HepG2 (cell line): Measurements from ENCODE around the gene CEP89. TPM values are rescaled to one million over a fixed set of nuclear protein-coding genes. Genes with fewer than 3 reads are reported as not detected.

Source experiments
- ATAC-seq: fragments of 200-7000 bp; cut with Tn5 transposase; 3 replicates; pipeline ENCODE4 v1.9.1; 2020; ENCODE audit warnings: mild to moderate bottlenecking, moderate library complexity
- Bru-seq: library from RNA; stranded (reverse); fragments of 400-500 nt; gene quantifications from one replicate; lab custom pipeline; 2021; lab: Mats Ljungman, UMichigan
- BruChase-seq, 2 experiments: library from RNA; stranded (reverse); fragments of 400-500 nt; gene quantifications; one replicate each; lab custom pipeline; 2021; lab: Mats Ljungman, UMichigan
- BruUV-seq: library from RNA; stranded (reverse); fragments of 400-500 nt; replicated peaks from 2 replicates; lab custom pipeline; 2021; lab: Mats Ljungman, UMichigan
- CTCF ChIA-PET: fragments of 300-600 bp; formaldehyde crosslinking; extraction: SDS; loops from one replicate; lab custom pipeline; 2021; ENCODE audit warnings: low total read pairs, inconsistent platforms, low intra/inter-chr PET ratio; lab: Yijun Ruan, JAX
- POLR2A ChIA-PET: fragments of 350-600 bp; sonication (Branson Sonifier 250); formaldehyde crosslinking; loops from one replicate; lab custom pipeline; 2020; ENCODE audit warnings: antibody characterized with exemption, inconsistent platforms; lab: Yijun Ruan, JAX
- DNase-seq: peaks from one replicate; pipeline ENCODE4 v3.0.0-alpha.2; 2015; ENCODE audit warnings: low spot score
- FAIRE-seq: peaks from 3 replicates; lab custom pipeline; 2011; peaks lifted over from hg19 to GRCh38; lab: Jason Lieb, UNC
- H2AFZ ChIP-seq: one replicate; pipeline ENCODE4 v1.6.1; 2011; ENCODE audit warnings: low read length, inconsistent platforms
- H3K27ac ChIP-seq: fragments of 300-600 bp; 3 replicates; pipeline ENCODE4 v1.8.0; 2011; ENCODE audit warnings: mixed run types, mild to moderate bottlenecking, mixed read lengths, low read length, inconsistent platforms; ENCODE audit not compliant: insufficient read depth; ENCODE audit errors: extremely low read length
- H3K27me3 ChIP-seq, 2 experiments: fragments of 200-600 bp in 1 of 2; 2 replicates in 1 of 2; 3 replicates in 1 of 2; pipeline versions ENCODE4 v1.6.0 to v1.8.0; 2011; ENCODE audit warnings: low read length in 2 of 2, mild to moderate bottlenecking in 2 of 2, moderate library complexity in 2 of 2, inconsistent platforms in 1 of 2; ENCODE audit not compliant: insufficient read depth in 2 of 2, control insufficient read depth in 1 of 2
- H3K36me3 ChIP-seq, 2 experiments: fragments of 200-600 bp in 1 of 2; replicated peaks in 1 of 2; 2 replicates in 1 of 2; 3 replicates in 1 of 2; pipeline versions ENCODE4 v1.5.1 to v1.8.0; 2011; ENCODE audit warnings: low read length in 2 of 2, inconsistent platforms in 1 of 2; ENCODE audit not compliant: insufficient read depth in 2 of 2, control insufficient read depth in 1 of 2
- H3K4me1 ChIP-seq: 2 replicates; pipeline ENCODE4 v1.5.1; 2012; ENCODE audit warnings: low read length, inconsistent platforms; ENCODE audit not compliant: insufficient read depth
- H3K4me2 ChIP-seq: 2 replicates; pipeline ENCODE4 v1.6.0; 2011; ENCODE audit warnings: low read depth, low read length, inconsistent platforms
- H3K4me3 ChIP-seq, 3 experiments: fragments of 200-600 bp in 1 of 3; sonication (generic), shearing (Covaris generic) in 1 of 3; replicated peaks in 1 of 3; 2 replicates each; pipeline ENCODE4 v1.5.1; 2011 to 2016; ENCODE audit warnings: low read length in 3 of 3, inconsistent platforms in 2 of 3, low read depth in 2 of 3, mild to moderate bottlenecking in 2 of 3, control low read depth in 1 of 3, mixed read lengths in 1 of 3; ENCODE audit not compliant: insufficient read depth in 1 of 3
- H3K79me2 ChIP-seq: one replicate; pipeline ENCODE4 v1.6.1; 2011; ENCODE audit warnings: low read length, inconsistent platforms; ENCODE audit not compliant: insufficient read depth
- H3K9ac ChIP-seq: 2 replicates; pipeline ENCODE4 v1.6.0; 2011; ENCODE audit warnings: mild to moderate bottlenecking, low read depth, low read length, inconsistent platforms; ENCODE audit not compliant: insufficient read depth
- H3K9me3 ChIP-seq: 2 replicates; pipeline ENCODE4 v1.5.1; 2012; ENCODE audit warnings: mild to moderate bottlenecking, low read length
- H4K20me1 ChIP-seq: 2 replicates; pipeline ENCODE4 v1.6.0; 2011; ENCODE audit warnings: inconsistent platforms, mild to moderate bottlenecking, low read length, moderate library complexity; ENCODE audit not compliant: insufficient read depth
- ELF1 ChIP-seq: sonication (generic); formaldehyde crosslinking; IDR thresholded peaks from 2 replicates; pipeline ENCODE4 v1.4.0; 2020; ENCODE audit warnings: missing genetic modification reagents
- RNF2 ChIP-seq: fragments of 450-650 bp; conservative IDR thresholded peaks from 2 replicates; pipeline ENCODE4 v1.6.1; 2016; ENCODE audit warnings: low read depth
- TCF12 ChIP-seq, 2 experiments: fragments of 450-650 bp in 1 of 2; sonication (generic) in 1 of 2; formaldehyde crosslinking in 1 of 2; IDR thresholded peaks; 2 replicates each; pipeline versions ENCODE4 v1.6.1 to v1.8.0; 2017 to 2022; ENCODE audit warnings: antibody characterized with exemption in 1 of 2, mild to moderate bottlenecking in 1 of 2, missing genetic modification reagents in 1 of 2, moderate library complexity in 1 of 2
- ZNF362 ChIP-seq: sonication (generic); formaldehyde crosslinking; IDR thresholded peaks from 2 replicates; pipeline ENCODE4 v1.4.0; 2020; ENCODE audit warnings: missing genetic modification reagents, mild to moderate bottlenecking, borderline replicate concordance
- WGBS: methylation state at CpG from one replicate; pipeline ENCODE4 v1.1.6; 2017; ENCODE audit warnings: low lambda C conversion rate; 5-methylcytosine and 5-hydroxymethylcytosine counted together
- in situ Hi-C: cut with HindIII; loops from 2 replicates; pipeline ENCODE4 v1.10.0; 2017; ENCODE audit warnings: low pct_unique_long_range_greater_than_20kb; ENCODE audit not compliant: extremely low pct_ligation_motif_present
- intact Hi-C: fragments of 100-400 bp; cut with micrococcal nuclease; formaldehyde crosslinking; loops from one replicate; pipeline ENCODE4 v1.10.0; 2022; ENCODE audit not compliant: unreplicated experiment
- long read RNA-seq, 2 experiments: library from RNA in 1 of 2; library from polyadenylated mRNA in 1 of 2; stranded (forward) in 1 of 2; unstranded in 1 of 2; transcript quantifications; one replicate each; pipeline ENCODE4 v2.0.0, GENCODE V29; 2019 to 2022
- polyA minus RNA-seq, 3 experiments: library from RNA; depleted of rRNA, polyadenylated mRNA; stranded (reverse); fragments of >200 nt; gene quantifications; 2 replicates each; pipeline ENCODE4 v1.2.3, GENCODE V29; 2011; ENCODE audit warnings: low replicate concordance in 1 of 3
- polyA plus RNA-seq, 8 experiments: library from polyadenylated mRNA; depleted of rRNA in 3 of 8; stranded (reverse) in 7 of 8; unstranded in 1 of 8; fragments of >200 nt; fragmentation: Illumina TruSeq in 4 of 8; extraction: Trizol in 4 of 8; gene quantifications; 2 replicates each; pipeline versions ENCODE4 v1.2.1 to v1.2.3, GENCODE V29; 2011 to 2016; ENCODE audit warnings: low read depth in 4 of 8, missing spikeins in 1 of 8, mixed read lengths in 1 of 8; ENCODE audit not compliant: insufficient read depth in 1 of 8
- total RNA-seq, 5 experiments: library from RNA; depleted of rRNA; stranded (reverse); fragments of >200 nt; fragmentation: Illumina TruSeq; extraction: Trizol; gene quantifications; 2 replicates each; pipeline ENCODE4 v1.2.3, GENCODE V29; 2016; ENCODE audit warnings: low read depth in 1 of 5
- TF ChIP-seq, protein P1 (sequence below): sonication (generic); formaldehyde crosslinking; IDR thresholded peaks from 2 replicates; pipeline ENCODE4 v1.8.1; 2023; ENCODE audit warnings: missing genetic modification reagents, mild to moderate bottlenecking, borderline replicate concordance
- TF ChIP-seq, protein P2 (sequence below): IDR thresholded peaks from 2 replicates; pipeline ENCODE4 v1.6.1; 2016; ENCODE audit warnings: missing genetic modification reagents, missing compliant biosample characterization
- TF ChIP-seq, protein P3 (sequence below): sonication (generic); formaldehyde crosslinking; IDR thresholded peaks from 2 replicates; pipeline ENCODE4 v1.4.0; 2020; ENCODE audit warnings: missing genetic modification reagents

Gene CEP89
- 10.9 and 13.1 TPM in 2 replicates for total RNA-seq (2016; rRNA removed; fragmentation: Illumina TruSeq; extraction: Trizol)
- total RNA-seq (2016; cell fraction: cytosol; rRNA removed; fragmentation: Illumina TruSeq; extraction: Trizol; ENCODE audit: low read depth) = 4.3 and 4.8 TPM in 2 replicates
- 10.2 and 12.0 TPM in 2 replicates for total RNA-seq (2016; cell fraction: insoluble cytoplasmic fraction; rRNA removed; fragmentation: Illumina TruSeq; extraction: Trizol)
- 4.7 and 5.4 TPM in 2 replicates for total RNA-seq (2016; cell fraction: membrane; rRNA removed; fragmentation: Illumina TruSeq; extraction: Trizol)
- 9.8 and 10.4 TPM in 2 replicates for total RNA-seq (2016; cell fraction: nucleus; rRNA removed; fragmentation: Illumina TruSeq; extraction: Trizol)
- polyA plus RNA-seq (2011; rRNA removed) = 7.2 TPM in 2 replicates
- polyA plus RNA-seq (2011; cell fraction: cytosol; rRNA removed) = 5.6 and 7.1 TPM in 2 replicates
- 10.3 and 11.4 TPM in 2 replicates for polyA plus RNA-seq (2011; cell fraction: nucleus; rRNA removed)
- polyA plus RNA-seq (2012) = 4.9 and 6.0 TPM in 2 replicates
- 0.95 and 1.2 TPM in 2 replicates for polyA plus RNA-seq (2016; cell fraction: cytosol; fragmentation: Illumina TruSeq; extraction: Trizol; ENCODE audit: low read depth)
- 11.5 and 14.4 TPM in 2 replicates for polyA plus RNA-seq (2016; cell fraction: insoluble cytoplasmic fraction; fragmentation: Illumina TruSeq; extraction: Trizol; ENCODE audit: low read depth)
- polyA plus RNA-seq (2016; cell fraction: membrane; fragmentation: Illumina TruSeq; extraction: Trizol; ENCODE audit: low read depth) = 3.3 and 3.6 TPM in 2 replicates
- 12.4 and 13.4 TPM in 2 replicates for polyA plus RNA-seq (2016; cell fraction: nucleus; fragmentation: Illumina TruSeq; extraction: Trizol; ENCODE audit: insufficient read depth, low read depth)
- 18.4 and 43.4 TPM in 2 replicates for polyA minus RNA-seq (2011; rRNA and poly(A)+ RNA removed; ENCODE audit: low replicate concordance)
- 2.5 and 3.1 TPM in 2 replicates for polyA minus RNA-seq (2011; cell fraction: cytosol; rRNA and poly(A)+ RNA removed)
- 11.7 and 12.4 TPM in 2 replicates for polyA minus RNA-seq (2011; cell fraction: nucleus; rRNA and poly(A)+ RNA removed)
- percentile 42 among the genes with signal in this experiment for Bru-seq, nascent RNA
- percentile 49 among the genes with signal in this experiment for BruChase-seq, experiment 1, labeled RNA remaining after a 6-hour chase
- BruChase-seq, experiment 2, labeled RNA remaining after a 2-hour chase = percentile 46 among the genes with signal in this experiment
- long read RNA-seq, experiment 1, full-length matches to known transcripts = 2 of 3 reads
- long read RNA-seq, experiment 1, partial matches to known transcripts = 1 of 3 reads
- long read RNA-seq, experiment 1, other reads (novel, unspliced or antisense) = 0 of 3 reads
- long read RNA-seq, experiment 2, partial matches to known transcripts = 0 of 7 reads
- long read RNA-seq, experiment 2, other reads (novel, unspliced or antisense) = 6 of 7 reads

GRCh38 chr19:32971715-32972540 lies at the start of gene CEP89, which contains the start of gene FAAP24:
Gene CEP89 (minus strand): TSS chr19:32971958. CDS start chr19:32971874, 84 bp downstream.
Gene FAAP24 (plus strand): TSS chr19:32972242. CDS start chr19:32973197, 955 bp downstream.
- intact Hi-C loops (loop anchor here (1.0 to 10.0 kb wide), 2 partner anchors 93 to 102 kb away; partner anchors contain the start of gene RHPN2), in situ Hi-C loops (loop anchor here (10.0 kb wide), 1 partner anchor 277 kb away; the partner anchor contains the start of gene NUDT19)
- peaks cover 19% of the 10 kb centered on the region for H3K4me1 ChIP-seq
- H3K9ac ChIP-seq = peak within 1 kb of the TSS; percentile 82
- DNase-seq (peak; percentile 98), ATAC-seq (peak; percentile 97), FAIRE-seq (peak; percentile 99)
- CTCF ChIA-PET = no interaction called here
- peak within 1 kb of the TSS; percentile 81 to 93 (median 90) for H3K4me3 ChIP-seq
- POLR2A ChIA-PET = interaction anchor here (1.0 to 1.1 kb wide), 2 partner anchors 65 to 205 kb away, joined by 3 to 4 read pairs; no protein-coding TSS in a partner anchor
- H3K79me2 ChIP-seq = peaks cover 9% of the 10 kb centered on the region
- peak within 1 kb of the TSS; percentile 70 for H2AFZ ChIP-seq
- H3K4me2 ChIP-seq = peak within 1 kb of the TSS; percentile 97
- H3K27ac ChIP-seq = peak within 1 kb of the TSS; percentile 72
- no peaks in the 10 kb centered on the region for H3K9me3 ChIP-seq
- peaks cover 4% of the 10 kb centered on the region in 2 experiments; a peak in 3 of 5 replicates for H3K36me3 ChIP-seq
- no peaks in the 10 kb centered on the region; the same call in 1 of the 2 replicates for H4K20me1 ChIP-seq
- WGBS = 1% methylated on average over 27 of the region's 57 CpGs
- no peaks in the 10 kb centered on the region; a peak in 1 of 5 replicates for H3K27me3 ChIP-seq
- no TSS peak for BruUV-seq
- TF ChIP-seq TCF12 (IDR thresholded peaks at IDR 0.05) (no peak), TCF12 (CRISPR knock-in tag; IDR thresholded peaks at IDR 0.05) (no peak), RNF2 (no peak), ELF1 (CRISPR knock-in tag) (peak; percentile 98), ZNF362 (no peak)
- TF ChIP-seq, protein P1, sequence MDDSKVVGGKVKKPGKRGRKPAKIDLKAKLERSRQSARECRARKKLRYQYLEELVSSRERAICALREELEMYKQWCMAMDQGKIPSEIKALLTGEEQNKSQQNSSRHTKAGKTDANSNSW (CRISPR knock-in tag) = no peak
- TF ChIP-seq, protein P2, sequence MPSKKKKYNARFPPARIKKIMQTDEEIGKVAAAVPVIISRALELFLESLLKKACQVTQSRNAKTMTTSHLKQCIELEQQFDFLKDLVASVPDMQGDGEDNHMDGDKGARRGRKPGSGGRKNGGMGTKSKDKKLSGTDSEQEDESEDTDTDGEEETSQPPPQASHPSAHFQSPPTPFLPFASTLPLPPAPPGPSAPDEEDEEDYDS (CRISPR knock-in tag) = peak; percentile 73
- TF ChIP-seq, protein P3, sequence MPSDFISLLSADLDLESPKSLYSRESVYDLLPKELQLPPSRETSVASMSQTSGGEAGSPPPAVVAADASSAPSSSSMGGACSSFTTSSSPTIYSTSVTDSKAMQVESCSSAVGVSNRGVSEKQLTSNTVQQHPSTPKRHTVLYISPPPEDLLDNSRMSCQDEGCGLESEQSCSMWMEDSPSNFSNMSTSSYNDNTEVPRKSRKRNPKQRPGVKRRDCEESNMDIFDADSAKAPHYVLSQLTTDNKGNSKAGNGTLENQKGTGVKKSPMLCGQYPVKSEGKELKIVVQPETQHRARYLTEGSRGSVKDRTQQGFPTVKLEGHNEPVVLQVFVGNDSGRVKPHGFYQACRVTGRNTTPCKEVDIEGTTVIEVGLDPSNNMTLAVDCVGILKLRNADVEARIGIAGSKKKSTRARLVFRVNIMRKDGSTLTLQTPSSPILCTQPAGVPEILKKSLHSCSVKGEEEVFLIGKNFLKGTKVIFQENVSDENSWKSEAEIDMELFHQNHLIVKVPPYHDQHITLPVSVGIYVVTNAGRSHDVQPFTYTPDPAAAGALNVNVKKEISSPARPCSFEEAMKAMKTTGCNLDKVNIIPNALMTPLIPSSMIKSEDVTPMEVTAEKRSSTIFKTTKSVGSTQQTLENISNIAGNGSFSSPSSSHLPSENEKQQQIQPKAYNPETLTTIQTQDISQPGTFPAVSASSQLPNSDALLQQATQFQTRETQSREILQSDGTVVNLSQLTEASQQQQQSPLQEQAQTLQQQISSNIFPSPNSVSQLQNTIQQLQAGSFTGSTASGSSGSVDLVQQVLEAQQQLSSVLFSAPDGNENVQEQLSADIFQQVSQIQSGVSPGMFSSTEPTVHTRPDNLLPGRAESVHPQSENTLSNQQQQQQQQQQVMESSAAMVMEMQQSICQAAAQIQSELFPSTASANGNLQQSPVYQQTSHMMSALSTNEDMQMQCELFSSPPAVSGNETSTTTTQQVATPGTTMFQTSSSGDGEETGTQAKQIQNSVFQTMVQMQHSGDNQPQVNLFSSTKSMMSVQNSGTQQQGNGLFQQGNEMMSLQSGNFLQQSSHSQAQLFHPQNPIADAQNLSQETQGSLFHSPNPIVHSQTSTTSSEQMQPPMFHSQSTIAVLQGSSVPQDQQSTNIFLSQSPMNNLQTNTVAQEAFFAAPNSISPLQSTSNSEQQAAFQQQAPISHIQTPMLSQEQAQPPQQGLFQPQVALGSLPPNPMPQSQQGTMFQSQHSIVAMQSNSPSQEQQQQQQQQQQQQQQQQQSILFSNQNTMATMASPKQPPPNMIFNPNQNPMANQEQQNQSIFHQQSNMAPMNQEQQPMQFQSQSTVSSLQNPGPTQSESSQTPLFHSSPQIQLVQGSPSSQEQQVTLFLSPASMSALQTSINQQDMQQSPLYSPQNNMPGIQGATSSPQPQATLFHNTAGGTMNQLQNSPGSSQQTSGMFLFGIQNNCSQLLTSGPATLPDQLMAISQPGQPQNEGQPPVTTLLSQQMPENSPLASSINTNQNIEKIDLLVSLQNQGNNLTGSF (CRISPR knock-in tag) = 0 out of 2 replicates have a peak, but pooled peaks have one; percentile 37
